H4 (cell line): ENCODE data around the gene AHNAK2. TPM values are rescaled to one million over a fixed set of nuclear protein-coding genes. Genes with fewer than 3 reads are reported as not detected.
"Not testable (repeated sequence)": the region's sequence is repeated elsewhere in the genome, so short reads cannot be mapped to it uniquely, and the experiment has no call there.

ENCODE experiments used
- DNase-seq: peaks from one replicate; pipeline ENCODE4 v3.0.0-alpha.2; 2015; ENCODE audit warnings: low spot score
- total RNA-seq: library from RNA; depleted of rRNA; stranded (reverse); fragments of >200 nt; shearing (Covaris generic); gene quantifications from 2 replicates; pipeline ENCODE4 v1.2.3, GENCODE V29; 2014

AHNAK2 gene
- total RNA-seq, 1 experiment from 2014 or later, result 4.4 TPM

DNA sequence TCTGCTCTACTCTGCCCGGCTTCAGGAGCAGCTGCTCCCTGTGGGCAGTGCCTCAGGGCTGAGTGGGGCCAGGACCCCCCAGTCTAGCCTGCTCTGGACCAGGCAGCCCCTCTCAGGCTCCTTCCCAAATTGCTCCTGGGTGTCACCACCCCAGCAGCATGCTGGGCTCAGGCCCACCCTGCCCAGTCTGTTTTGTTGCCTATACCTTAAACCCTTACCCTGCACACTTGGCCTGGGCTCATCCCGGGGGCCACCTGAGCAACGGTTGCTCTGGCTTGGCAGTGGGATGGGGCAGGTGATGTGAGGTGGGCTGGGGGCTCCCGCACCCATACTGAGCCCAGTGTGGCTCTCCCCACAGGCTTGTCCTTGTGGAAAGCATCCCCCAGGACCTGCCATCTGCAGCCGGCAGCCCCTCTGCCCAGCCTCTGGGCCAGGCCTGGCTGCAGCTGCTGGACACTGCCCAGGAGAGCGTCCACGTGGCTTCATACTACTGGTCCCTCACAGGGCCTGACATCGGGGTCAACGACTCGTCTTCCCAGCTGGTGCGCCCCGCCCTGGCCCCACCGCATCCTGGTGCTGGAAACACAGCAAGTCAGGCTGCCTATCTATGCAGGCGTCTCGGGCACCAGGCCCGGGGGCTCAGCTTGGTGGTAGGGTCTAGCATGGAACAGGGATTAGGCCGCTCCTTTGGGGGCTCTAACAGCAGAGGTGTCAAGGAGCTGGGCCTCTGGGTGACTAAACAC is 49.6 kb downstream of the AHNAK2 start:
- no peak for DNase-seq

DNA sequence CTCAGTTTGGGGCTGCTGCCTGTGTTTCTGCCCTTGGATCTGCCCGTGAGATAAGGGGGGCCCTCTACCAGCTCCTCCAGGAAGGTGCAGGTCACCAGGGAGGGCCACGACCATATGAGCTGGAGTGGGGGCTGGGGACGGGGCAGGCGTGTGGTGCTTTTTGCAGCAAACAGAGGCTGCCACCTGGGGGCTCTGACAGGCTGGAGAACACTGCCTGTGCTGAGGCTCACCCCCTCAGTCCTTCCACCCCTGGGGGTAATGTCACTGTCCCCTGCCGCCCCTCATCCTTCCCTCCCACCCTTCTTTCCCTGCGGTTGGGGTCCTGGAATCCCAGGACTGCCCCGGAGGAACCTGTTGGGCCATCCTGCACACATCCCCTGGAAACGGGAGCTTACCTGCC is 50.3 kb downstream of the AHNAK2 start:
- DNase-seq, result no peak

GRCh38 chr14:104927432-104927816 is 50.8 kb downstream of the AHNAK2 start:
- no peak for DNase-seq

DNA sequence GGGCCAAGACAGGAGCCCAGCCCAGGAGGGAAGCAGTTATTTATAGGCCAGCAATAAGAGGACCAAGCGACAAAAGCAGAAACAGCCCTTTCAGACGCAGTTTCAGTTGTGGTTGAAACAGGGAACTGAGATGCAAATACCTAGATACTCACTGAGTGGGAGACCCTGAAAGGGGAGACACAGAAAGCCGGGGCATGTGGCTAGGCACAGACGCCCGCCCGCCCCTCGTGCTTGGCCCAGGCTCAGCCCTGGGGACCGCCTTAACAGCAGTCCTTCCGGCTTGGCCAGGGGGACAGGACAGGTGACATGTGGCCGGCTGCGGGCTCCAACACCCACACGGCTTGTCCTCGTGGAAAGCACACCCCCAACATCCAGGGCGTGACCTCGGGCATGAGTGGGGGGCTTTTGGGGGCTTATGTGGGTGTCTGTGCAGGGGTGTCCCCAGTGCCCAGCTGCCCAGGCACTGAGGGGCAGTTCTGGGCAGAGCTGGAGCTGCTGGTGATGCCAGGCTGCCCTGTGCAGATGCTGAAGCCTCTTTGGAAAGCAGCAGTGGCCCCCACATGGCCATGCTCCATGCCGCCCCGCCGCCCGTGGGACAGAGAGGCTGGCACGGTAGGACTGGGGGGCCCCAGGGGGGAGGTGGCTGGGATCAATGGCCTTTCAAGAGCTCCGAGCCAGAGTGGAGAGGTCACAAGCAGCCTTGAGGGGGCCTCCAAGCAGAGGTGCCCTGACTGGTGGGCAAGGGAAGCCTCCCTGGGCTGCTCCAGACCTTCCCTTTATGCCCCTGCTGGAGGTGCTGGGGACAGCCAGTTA is 51.3 kb downstream of the AHNAK2 start:
- DNase-seq, result no peak

- DNase-seq, result no peak
Observed at GRCh38 chr14:104925855-104926609, 52.1 kb downstream of the AHNAK2 start.

DNA sequence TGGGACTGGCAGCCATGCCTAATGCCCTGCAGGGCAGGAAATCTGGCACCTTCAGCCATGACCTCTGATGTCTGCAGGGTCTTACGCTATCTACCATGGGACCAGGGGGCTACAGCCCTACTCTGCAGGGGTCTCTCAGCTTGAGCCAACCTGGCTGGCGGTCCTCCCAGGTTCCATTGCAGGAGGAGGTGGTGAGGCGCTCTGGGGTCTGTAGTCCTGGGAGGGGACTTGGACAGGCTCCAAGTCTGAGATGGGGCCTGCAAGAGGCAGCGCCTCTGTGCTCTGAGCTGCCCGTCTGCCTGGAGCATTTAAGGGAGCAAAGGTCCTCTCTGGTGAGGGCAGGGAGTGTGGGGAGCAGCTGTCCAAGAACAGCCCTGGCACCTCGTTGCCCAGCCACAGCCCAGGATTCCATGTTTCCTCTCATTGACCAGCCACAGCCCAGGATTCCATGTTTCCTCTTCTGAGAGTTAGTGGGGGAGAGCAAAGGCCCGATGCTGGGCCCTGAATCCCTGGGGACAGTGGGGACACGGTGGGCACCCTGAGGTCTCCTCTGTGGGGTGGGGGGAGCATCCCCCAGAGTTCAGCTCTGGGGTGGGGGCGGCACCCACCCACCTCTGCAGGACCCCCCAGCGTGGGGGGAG is 52.8 kb downstream of the AHNAK2 start:
- no peak for DNase-seq

DNA sequence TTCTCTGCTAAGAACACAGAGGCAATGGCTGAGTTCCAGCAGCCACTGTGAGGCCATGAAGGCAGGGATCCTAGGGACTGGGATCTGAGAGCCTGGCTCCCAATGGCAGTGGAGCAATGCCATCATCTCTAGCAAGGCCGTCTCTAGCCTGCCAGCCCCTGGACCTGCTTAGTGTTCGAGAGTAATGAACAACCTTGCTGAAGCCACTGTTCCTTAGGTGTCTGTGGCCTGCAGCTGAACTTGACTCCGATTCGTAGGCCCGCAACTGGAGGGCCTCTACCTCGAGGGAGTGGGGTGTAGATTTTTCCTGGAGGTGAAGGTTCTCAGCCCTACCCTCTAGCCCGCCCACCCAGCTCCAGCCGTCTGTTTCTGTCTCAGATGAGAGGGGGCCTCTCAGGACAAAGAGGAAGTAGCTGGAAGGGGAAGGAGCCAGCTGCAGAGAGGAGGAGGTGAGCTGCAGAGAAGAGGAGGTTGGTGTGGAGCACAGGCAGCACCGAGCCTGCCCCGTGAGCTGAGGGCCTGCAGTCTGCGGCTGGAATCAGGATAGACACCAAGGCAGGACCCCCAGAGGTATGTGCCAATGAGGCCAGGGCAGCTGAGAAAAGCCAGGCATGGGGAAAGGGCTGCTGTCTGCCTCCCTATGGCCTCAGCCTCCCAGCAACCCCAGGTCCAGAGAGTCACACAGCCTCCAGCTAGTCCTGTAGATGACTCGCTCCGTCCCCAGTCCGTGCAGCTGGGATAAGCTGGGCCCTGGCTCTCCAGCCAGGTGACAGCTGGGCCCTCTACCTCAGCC is 53.6 kb downstream of the AHNAK2 start, which contains the start of gene PLD4:
Gene PLD4, plus strand, starts transcription at position 459 of the 793 bp plus-strand sequence. CDS start 2,262 bp downstream, outside the sequence.
- no peak for DNase-seq

DNA sequence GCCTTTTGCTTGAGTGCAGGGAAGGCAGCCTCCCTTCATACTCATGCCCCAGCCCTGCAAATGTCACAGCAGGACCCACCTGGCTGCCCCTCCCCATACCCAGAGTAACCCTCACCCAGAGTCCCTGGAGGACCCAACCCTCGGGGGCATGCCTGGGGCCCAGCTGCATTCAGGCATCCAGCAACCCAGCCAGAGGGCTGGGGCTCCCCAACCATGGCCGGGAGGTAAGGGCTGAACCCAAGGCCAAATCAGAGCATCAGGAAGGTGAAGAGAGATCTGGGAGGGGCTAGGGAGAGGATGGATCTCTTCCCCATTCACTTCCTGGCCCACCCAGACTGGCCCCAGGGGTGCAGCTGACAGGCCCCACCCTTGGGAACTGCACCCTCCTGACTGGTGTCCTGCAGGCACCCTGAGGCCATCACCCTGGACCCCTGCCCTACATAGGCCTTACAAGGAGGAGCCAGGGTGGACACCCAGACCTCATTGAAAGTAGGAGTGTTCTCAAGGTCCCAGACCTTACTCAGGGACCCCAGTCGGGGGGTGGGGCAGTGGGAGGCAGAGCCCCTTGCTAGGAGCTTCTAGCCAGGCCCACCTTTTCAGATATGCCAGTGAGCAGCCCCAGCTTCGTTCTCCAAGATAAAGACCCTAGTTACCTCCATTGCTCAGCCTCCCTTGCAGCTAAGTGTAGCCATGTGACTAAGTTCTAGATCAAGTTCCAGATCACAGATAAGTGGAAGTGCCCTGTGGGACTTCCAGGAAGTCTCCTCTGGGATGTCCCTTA is 54.3 kb downstream of the AHNAK2 start:
- no peak for DNase-seq

DNA sequence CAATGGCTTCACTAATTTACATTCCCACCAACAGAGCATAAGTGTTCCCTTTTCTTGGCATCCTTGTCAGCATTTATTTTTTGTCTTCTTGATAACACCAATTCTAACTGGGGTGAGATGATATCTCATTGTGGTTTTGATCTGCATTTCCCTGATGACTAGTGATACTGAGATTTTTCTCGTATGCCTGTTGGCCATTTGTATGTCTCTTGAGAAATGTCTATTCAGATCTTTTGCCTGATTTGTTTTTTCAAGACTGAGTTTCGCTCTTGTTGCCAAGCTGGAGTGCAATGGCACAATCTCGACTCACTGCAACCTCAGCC is 58.2 kb downstream of the AHNAK2 start:
- no peak for DNase-seq

DNA sequence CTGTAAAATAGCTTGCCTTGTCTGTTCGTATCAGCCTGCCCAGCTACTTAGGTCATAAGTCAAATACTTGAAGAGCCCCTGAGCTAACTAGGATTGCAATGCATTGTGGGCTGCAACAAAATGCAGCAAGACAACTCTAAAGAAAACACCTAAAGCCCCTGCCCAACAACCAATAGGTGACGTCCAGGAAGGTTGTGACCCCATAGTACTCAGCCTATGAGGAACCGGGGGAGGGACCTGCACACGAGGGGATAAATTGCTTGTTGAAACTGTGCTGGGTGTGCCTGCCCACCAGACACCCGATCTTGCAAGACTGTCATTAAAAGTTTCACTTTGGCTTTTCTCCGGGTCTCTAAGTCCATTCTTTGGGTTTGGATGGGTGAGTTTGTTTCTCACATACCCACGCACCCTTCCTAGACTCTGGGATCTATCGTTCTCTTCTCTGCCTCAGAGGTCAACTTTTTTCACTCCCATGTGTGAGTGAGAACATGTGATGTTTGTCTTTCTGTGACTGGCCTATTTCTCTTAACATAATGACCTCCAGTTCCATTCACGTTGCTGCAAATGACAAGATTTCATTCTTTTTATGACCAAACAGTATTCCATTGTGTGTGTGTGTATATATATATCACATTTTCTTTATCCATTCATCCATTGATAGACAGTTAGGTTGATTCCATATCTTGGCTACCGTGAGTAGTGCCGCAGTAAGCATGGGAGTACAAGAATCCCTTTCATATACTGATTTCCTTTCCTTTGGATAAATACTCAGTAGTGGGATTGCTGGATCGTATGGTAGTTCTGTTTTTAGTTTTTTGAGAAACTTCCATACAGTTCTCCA is 58.8 kb downstream of the AHNAK2 start:
- DNase-seq, result not testable (repeated sequence)

DNA sequence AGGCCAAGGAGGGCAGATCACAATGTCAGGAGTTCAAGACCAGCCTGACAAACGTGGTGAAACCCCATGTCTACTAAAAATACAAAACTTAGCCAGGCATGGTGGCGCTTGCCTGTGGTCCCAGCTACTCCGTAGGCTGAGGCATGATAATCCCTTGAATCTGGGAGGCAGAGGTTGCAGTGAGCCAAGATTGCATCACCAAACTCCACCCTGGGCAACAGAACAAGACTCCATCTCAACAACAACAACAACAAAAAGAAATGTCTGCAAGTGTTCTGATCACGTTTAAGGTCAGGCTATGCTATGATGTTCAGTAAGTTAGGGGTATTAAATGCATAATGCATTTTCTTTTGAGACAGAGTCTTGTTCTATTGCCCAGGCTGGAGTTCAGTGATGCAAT is 60.2 kb downstream of the AHNAK2 start:
- DNase-seq, result no peak

DNA sequence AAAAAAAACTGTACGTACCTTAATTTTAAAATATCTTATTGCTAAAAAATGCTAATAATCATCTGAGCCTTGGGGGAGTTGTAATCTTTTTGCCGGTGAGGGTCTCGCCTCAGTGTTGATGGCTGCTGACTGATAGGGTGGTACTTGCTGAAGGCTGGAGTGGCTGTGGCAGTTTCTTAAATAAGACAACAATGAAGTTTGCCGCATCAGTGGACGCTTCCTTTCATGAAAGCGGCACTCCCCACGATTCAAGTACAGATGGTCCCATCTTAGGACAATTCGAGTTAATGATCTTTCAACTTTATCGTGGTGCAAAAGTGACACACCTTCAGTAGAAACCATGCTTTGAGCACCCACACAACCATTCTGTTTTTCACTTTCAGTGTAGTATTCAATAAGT is 61.1 kb downstream of the AHNAK2 start:
- no peak for DNase-seq

DNA sequence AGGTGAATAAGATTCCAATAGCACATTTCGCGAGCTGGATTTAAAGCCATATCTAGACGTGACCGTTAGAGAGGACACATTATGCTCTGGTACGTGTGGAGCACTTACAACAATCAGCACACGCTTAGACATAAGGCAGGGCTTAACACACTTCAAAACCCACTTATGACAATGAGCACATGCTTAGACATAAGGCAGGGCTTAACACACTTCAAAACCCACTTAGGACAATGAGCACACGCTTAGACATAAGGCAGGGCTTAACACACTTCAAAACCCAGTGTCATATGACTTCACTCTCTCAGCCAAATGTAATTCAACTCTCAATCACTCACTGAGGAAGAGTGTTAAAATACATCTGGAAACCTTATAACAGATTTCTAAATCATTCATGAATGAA is 64.7 kb downstream of the AHNAK2 start:
- no peak for DNase-seq

GRCh38 chr14:104912053-104912452 is 66.1 kb downstream of the AHNAK2 start:
- no peak for DNase-seq

DNA sequence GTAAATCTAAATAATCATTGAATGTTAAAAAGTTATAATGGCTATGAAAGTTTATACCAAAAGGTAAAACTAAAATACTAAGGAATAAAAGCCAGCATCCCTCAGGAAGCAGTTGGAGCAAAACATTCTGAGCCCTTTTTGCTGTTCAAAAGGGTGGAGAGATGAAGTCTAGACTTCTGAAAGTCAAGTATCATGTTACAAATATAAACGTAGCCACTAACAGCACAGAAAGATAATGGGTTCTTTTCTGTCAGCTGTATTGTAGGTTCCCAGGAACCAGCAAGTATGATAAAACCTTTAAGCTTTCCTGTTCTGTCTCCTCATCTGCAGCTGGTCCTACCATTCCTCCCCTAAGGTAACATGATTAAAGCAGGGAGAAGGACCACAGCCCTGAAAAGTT is 69.9 kb downstream of the AHNAK2 start:
- no peak for DNase-seq

DNA sequence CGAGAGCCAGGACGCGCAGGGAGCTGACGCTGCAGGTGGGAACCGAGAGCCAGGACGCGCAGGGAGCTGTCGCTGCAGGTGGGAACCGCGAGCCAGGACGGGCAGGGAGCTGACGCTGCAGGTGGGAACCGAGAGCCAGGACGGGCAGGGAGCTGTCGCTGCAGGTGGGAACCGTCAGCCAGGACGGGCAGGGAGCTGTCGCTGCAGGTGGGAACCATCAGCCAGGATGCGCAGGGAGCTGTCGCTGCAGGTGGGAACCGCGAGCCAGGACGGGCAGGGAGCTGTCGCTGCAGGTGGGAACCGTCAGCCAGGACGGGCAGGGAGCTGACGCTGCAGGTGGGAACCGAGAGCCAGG is 72.6 kb downstream of the AHNAK2 start:
- DNase-seq, result not testable (repeated sequence)

DNA sequence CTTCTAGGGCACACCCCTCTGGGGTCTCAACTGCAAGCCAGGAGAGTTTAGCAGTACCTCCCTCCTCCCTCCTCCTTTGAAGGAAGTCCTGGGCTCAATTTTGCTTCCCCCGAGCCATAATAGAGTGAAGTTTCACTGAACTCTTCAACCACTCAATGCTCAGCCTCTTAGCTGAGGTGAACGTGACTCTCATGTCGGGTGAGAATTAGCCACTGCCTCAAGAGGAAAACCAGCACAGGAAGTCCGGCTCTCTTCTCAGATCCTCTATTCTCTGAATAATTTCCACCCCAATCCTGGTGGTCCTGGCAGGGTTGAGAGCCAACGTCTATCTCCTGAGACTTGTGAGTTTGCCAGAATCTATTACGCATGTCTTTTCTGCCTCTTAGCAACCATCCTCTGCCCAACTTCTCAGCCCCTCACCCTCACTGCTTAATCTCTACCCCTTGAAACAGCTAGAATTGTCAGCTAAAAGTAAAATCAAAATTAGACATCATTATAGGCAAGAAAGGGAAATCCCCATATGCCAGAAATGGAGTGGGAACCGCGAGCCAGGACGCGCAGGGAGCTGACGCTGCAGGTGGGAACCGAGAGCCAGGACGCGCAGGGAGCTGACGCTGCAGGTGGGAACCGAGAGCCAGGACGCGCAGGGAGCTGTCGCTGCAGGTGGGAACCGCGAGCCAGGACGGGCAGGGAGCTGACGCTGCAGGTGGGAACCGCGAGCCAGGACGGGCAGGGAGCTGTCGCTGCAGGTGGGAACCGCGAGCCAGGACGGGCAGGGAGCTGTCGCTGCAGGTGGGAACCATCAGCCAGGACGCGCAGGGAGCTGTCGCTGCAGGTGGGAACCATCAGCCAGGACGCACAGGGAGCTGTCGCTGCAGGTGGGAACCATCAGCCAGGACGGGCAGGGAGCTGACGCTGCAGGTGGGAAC is 73.3 kb downstream of the AHNAK2 start:
- DNase-seq, result not testable (repeated sequence)

DNA sequence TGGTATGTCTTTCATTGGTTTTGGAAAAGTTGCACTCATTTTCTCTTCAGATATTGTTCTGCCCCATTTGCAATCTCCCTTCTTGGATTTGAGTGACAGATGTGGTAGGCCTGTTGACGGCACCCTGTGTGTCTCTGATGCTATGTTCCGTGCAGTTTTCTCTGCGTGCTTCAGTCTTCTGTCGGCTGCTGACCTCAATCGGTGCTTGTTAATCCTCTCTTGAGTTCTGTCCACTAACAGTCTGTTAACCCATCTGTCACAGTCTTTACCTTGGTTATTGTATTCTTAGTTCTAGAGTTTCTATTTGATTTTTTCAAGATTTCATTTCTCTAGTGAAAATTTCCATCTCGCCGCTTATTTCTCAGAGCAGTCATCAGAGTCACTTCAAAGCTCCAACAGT is 74.2 kb downstream of the AHNAK2 start:
- DNase-seq, result no peak
